HG02970 (cell line): Measurements from ENCODE around the gene AUTS2.

ENCODE experiments used
- ATAC-seq: cut with Tn5 transposase; IDR thresholded peaks from one replicate; pipeline ENCODE4 v1.9.1; 2021; ENCODE audit warnings: mild to moderate bottlenecking, moderate library complexity, moderate number of reproducible peaks; ENCODE audit not compliant: unreplicated experiment, low FRiP score

The AUTS2 gene

GRCh38 chr7:69749372-69749979 is 151.2 kb downstream of the AUTS2 start:
- ATAC-seq: no peak

- ATAC-seq: no peak
These were observed 151.7 kb downstream of the AUTS2 start for GRCh38 chr7:69749994-69750393.

- no peak for ATAC-seq
These were observed 152.8 kb downstream of the AUTS2 start for GRCh38 chr7:69751026-69751425.

GRCh38 chr7:69753981-69754380 is 155.7 kb downstream of the AUTS2 start:
- ATAC-seq: no peak

GRCh38 chr7:69754476-69754875 is 156.2 kb downstream of the AUTS2 start:
- ATAC-seq: no peak

GRCh38 chr7:69756235-69756634 is 158.0 kb downstream of the AUTS2 start:
- no peak for ATAC-seq

- ATAC-seq: no peak
These were observed 159.3 kb downstream of the AUTS2 start for GRCh38 chr7:69757528-69757927.

GRCh38 chr7:69757981-69758430 is 159.7 kb downstream of the AUTS2 start:
- no peak for ATAC-seq

GRCh38 chr7:69759373-69759772 is 161.1 kb downstream of the AUTS2 start:
- ATAC-seq: no peak

GRCh38 chr7:69761290-69761922 is 163.1 kb downstream of the AUTS2 start:
- ATAC-seq: no peak

- ATAC-seq: no peak
These were observed 164.6 kb downstream of the AUTS2 start for GRCh38 chr7:69762821-69763352.

GRCh38 chr7:69763513-69763912 is 165.2 kb downstream of the AUTS2 start:
- no peak for ATAC-seq

GRCh38 chr7:69764147-69764546 is 165.9 kb downstream of the AUTS2 start:
- no peak for ATAC-seq

- no peak for ATAC-seq
These were observed 166.4 kb downstream of the AUTS2 start for GRCh38 chr7:69764681-69765080.

- ATAC-seq: no peak
These were observed 167.6 kb downstream of the AUTS2 start for GRCh38 chr7:69765879-69766278.

GRCh38 chr7:69768986-69769595 is 170.8 kb downstream of the AUTS2 start:
- no peak for ATAC-seq

GRCh38 chr7:69769826-69770225 is 171.6 kb downstream of the AUTS2 start:
- ATAC-seq: no peak

GRCh38 chr7:69770613-69771012 is 172.3 kb downstream of the AUTS2 start:
- ATAC-seq: no peak

- no peak for ATAC-seq
These were observed 174.6 kb downstream of the AUTS2 start for GRCh38 chr7:69772718-69773436.

- no peak for ATAC-seq
These were observed 175.4 kb downstream of the AUTS2 start for GRCh38 chr7:69773535-69774225.
